ENCODE measurements around the gene PRORP. TPM values are rescaled to one million over a fixed set of nuclear protein-coding genes. Genes with fewer than 3 reads are reported as not detected.

The PRORP gene
- total and polyA plus RNA-seq, 2 of the 13 experiments (the other 11 are each of a cell fraction or from before 2014, with no cell fraction given): 48.9 to 88.7 TPM

DNA sequence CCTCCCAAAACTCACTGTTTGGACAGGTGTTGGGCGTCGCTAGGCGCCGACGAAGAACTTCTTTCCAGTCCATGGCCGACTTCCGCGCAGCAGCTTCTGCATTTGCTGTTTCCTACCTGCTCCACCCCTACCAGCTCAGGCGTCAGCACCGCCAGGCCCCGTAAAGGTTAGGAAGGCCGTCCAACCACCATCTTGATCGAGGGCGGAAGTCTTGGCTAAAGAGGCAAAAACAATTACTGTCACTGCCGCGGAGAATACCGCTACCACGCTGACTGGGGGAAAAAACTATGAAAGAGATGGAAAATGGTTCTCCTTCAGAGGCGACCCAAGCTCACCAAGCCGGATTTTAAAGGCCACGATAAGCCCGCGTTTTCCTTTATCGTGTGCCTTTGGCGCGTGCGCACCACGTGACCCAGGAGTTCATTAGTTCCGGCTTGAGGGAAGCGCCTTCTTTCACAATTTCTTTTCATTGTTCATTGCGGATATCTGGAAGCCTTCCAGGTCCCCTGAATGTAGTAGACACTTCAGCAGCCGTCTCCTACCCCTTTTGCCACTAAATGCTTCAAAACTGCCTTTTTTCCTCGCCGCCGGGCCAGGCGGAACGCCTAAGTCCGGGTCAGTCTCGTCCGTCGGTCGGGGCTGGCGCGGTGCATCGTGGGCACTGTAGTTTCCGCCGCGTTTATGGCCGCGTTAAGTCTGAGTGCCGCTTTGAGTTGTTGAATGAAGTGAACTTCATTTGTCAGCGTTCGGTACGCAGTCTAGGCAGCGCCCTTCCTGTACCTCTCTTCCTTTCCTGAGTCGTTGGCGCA, at the start of gene PRORP, which contains the start of gene PPP2R3C (continued):
- TF ChIP-seq, protein P1, sequence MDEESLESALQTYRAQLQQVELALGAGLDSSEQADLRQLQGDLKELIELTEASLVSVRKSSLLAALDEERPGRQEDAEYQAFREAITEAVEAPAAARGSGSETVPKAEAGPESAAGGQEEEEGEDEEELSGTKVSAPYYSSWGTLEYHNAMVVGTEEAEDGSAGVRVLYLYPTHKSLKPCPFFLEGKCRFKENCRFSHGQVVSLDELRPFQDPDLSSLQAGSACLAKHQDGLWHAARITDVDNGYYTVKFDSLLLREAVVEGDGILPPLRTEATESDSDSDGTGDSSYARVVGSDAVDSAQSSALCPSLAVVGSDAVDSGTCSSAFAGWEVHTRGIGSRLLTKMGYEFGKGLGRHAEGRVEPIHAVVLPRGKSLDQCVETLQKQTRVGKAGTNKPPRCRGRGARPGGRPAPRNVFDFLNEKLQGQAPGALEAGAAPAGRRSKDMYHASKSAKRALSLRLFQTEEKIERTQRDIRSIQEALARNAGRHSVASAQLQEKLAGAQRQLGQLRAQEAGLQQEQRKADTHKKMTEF (CRISPR knock-in tag; IDR thresholded peaks at IDR 0.05): peak; percentile 98
- TF ChIP-seq, protein P2, sequence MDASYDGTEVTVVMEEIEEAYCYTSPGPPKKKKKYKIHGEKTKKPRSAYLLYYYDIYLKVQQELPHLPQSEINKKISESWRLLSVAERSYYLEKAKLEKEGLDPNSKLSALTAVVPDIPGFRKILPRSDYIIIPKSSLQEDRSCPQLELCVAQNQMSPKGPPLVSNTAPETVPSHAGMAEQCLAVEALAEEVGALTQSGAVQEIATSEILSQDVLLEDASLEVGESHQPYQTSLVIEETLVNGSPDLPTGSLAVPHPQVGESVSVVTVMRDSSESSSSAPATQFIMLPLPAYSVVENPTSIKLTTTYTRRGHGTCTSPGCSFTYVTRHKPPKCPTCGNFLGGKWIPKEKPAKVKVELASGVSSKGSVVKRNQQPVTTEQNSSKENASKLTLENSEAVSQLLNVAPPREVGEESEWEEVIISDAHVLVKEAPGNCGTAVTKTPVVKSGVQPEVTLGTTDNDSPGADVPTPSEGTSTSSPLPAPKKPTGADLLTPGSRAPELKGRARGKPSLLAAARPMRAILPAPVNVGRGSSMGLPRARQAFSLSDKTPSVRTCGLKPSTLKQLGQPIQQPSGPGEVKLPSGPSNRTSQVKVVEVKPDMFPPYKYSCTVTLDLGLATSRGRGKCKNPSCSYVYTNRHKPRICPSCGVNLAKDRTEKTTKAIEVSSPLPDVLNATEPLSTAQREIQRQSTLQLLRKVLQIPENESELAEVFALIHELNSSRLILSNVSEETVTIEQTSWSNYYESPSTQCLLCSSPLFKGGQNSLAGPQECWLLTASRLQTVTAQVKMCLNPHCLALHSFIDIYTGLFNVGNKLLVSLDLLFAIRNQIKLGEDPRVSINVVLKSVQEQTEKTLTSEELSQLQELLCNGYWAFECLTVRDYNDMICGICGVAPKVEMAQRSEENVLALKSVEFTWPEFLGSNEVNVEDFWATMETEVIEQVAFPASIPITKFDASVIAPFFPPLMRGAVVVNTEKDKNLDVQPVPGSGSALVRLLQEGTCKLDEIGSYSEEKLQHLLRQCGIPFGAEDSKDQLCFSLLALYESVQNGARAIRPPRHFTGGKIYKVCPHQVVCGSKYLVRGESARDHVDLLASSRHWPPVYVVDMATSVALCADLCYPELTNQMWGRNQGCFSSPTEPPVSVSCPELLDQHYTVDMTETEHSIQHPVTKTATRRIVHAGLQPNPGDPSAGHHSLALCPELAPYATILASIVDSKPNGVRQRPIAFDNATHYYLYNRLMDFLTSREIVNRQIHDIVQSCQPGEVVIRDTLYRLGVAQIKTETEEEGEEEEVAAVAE (CRISPR knock-in tag; IDR thresholded peaks at IDR 0.05; ENCODE audit: borderline replicate concordance): peak; percentile 75
- TF ChIP-seq, protein P3, sequence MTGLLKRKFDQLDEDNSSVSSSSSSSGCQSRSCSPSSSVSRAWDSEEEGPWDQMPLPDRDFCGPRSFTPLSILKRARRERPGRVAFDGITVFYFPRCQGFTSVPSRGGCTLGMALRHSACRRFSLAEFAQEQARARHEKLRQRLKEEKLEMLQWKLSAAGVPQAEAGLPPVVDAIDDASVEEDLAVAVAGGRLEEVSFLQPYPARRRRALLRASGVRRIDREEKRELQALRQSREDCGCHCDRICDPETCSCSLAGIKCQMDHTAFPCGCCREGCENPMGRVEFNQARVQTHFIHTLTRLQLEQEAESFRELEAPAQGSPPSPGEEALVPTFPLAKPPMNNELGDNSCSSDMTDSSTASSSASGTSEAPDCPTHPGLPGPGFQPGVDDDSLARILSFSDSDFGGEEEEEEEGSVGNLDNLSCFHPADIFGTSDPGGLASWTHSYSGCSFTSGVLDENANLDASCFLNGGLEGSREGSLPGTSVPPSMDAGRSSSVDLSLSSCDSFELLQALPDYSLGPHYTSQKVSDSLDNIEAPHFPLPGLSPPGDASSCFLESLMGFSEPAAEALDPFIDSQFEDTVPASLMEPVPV (CRISPR knock-in tag; IDR thresholded peaks at IDR 0.05): no peak
- TF ChIP-seq KLF6 (CRISPR knock-in tag; IDR thresholded peaks at IDR 0.05): peak; percentile 85
- TF ChIP-seq KLF9 (CRISPR knock-in tag; IDR thresholded peaks at IDR 0.05; ENCODE audit: low read depth): peak; percentile 83
- peak; percentile 95 for TF ChIP-seq NAIF1 (CRISPR knock-in tag; IDR thresholded peaks at IDR 0.05; ENCODE audit: borderline replicate concordance)
- peak; percentile 34 for TF ChIP-seq ZNF251 (CRISPR knock-in tag; IDR thresholded peaks at IDR 0.05)
- TF ChIP-seq SNAI1 (CRISPR knock-in tag; IDR thresholded peaks at IDR 0.05; ENCODE audit: borderline replicate concordance): peak; percentile 99
- TF ChIP-seq ZNF17 (CRISPR knock-in tag; IDR thresholded peaks at IDR 0.05): peak; percentile 97
- peak; percentile 52 for TF ChIP-seq HNF4A (CRISPR knock-in tag; IDR thresholded peaks at IDR 0.05)
- TF ChIP-seq MYC (CRISPR knock-in tag; IDR thresholded peaks at IDR 0.05; ENCODE audit: borderline replicate concordance): peak; percentile 99
- TF ChIP-seq JUN (CRISPR knock-in tag; IDR thresholded peaks at IDR 0.05): peak; percentile 70
- TF ChIP-seq ZNF558 (CRISPR knock-in tag; IDR thresholded peaks at IDR 0.05; ENCODE audit: borderline replicate concordance): peak; percentile 66; the same call in 1 of the 2 replicates
- peak; percentile 80 for TF ChIP-seq IKZF4 (CRISPR knock-in tag; IDR thresholded peaks at IDR 0.05; ENCODE audit: borderline replicate concordance, low read depth, not compliant biosample characterization)
- TF ChIP-seq ZNF382 (CRISPR knock-in tag; IDR thresholded peaks at IDR 0.05; ENCODE audit: borderline replicate concordance): no peak
- peak; percentile 100 for TF ChIP-seq ZNF350 (CRISPR knock-in tag; IDR thresholded peaks at IDR 0.05; ENCODE audit: borderline replicate concordance, low read depth)

Measured in HepG2 (cell line).